Caki2 (cell line): ENCODE results near the gene ERGIC1. TPM values are rescaled to one million over a fixed set of nuclear protein-coding genes. Genes with fewer than 3 reads are reported as not detected.

ENCODE experiments used
- DNase-seq: peaks from one replicate; pipeline ENCODE4 v3.0.0-alpha.2; 2015; ENCODE audit warnings: low read depth
- in situ Hi-C: cut with HindIII; loops from 2 replicates; pipeline ENCODE4 v1.10.0; 2016; ENCODE audit warnings: low sequenced_read_pairs, low pct_unique_long_range_greater_than_20kb, mixed read lengths
- total RNA-seq: library from RNA; depleted of rRNA; stranded (reverse); fragments of >200 nt; shearing (Covaris generic); gene quantifications from 2 replicates; pipeline ENCODE4 v1.2.3, GENCODE V29; 2014; ENCODE audit warnings: low replicate concordance; rRNA removed

The ERGIC1 gene
- total RNA-seq, 1 experiment from 2014 or later, result 84.8 TPM

DNA sequence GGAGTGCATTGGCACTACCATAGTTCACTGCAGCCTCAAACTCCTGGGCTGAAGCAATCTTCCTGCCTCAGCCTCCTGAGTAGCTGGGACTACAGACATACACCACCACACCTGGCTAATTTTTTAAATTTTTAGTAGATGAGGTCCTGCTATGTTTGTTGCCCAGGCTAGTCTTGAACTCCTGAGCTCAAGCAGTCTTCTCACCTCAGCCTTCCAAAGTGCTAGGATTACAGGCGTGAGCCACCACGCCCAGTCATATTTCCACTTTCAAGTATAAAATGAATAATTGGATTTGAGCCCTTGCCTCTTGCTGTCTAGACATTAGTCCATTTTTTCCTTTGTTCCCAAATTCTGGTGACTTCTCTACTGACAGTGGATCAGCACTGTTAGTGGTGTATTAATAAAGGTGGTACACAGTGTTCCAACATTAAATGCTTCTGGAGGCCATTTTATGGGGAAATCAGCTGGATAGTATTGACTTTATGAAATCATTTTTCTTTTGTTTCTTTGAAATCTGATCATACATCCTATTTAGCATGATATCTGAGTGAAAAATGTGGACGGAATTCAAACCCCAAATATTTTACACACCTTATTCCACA lies 165.4 kb downstream of the ERGIC1 start:
- no peak for DNase-seq
- in situ Hi-C loops, result no loop called here

GRCh38 chr5:172999974-173000373 lies 165.9 kb downstream of the ERGIC1 start:
- in situ Hi-C loops, result no loop called here
- no peak for DNase-seq

DNA sequence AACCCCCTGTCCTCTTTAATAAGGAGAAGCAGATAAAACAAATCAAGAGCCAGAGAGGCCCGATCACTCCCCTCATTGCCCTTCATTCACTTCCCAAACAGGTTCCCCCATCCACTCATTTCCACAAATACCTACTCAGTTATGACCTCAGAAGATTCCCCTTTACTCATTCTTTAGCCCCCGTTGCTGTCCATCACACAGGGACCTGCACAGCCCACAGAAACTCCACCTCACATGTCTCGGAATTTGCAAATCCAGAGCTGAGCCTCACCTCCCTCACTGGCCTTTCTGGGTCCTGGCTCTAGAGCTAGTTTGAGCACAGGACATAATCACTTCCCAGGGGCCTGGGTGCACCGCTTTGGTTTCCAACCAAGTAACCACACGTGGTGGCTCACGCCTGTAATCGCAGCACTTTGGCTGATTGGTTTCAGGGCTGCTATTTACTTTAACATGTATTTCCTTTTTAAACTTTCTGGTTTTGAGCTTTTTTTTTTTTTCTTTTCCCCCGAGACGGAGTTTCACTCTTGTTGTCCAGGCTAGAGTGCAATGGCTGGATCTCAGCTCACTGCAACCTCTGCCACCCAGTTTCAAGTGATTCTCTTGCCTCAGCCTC lies 167.3 kb downstream of the ERGIC1 start:
- no peak for DNase-seq
- in situ Hi-C loops, result no loop called here

Other genes with a start within 250 kb of the ERGIC1 start
- 9.7 and 13.8 TPM in 2 replicates for gene NEURL1B, start 193.0 kb upstream of the ERGIC1 start, total RNA-seq
- gene DUSP1, start 63.1 kb upstream of the ERGIC1 start, total RNA-seq, result 143 and 159 TPM in 2 replicates
- 269 and 272 TPM in 2 replicates for gene RPL26L1, start 125.2 kb downstream of the ERGIC1 start, total RNA-seq
- 473 and 572 TPM in 2 replicates for gene ATP6V0E1, start 149.5 kb downstream of the ERGIC1 start, total RNA-seq
- gene CREBRF, start 222.1 kb downstream of the ERGIC1 start, total RNA-seq, result 8.7 and 22.1 TPM in 2 replicates